ENCODE measurements around the gene TTC12. TPM values are rescaled to one million over a fixed set of nuclear protein-coding genes. Genes with fewer than 3 reads are reported as not detected.

The TTC12 gene
- total RNA-seq, 1 experiment from 2014 or later = 7.6 TPM

GRCh38 chr11:113281052-113281725 lies 33.2 kb upstream of the TTC12 start:
- CTCF ChIA-PET = no interaction called here
- DNase-seq (ENCODE audit: low spot score) (no peak), ATAC-seq (no peak)
- no peak for TF ChIP-seq TCF7 (CRISPR knock-in tag; IDR thresholded peaks at IDR 0.05; ENCODE audit: low read depth)
- TF ChIP-seq KAT7 (CRISPR knock-in tag; IDR thresholded peaks at IDR 0.05; ENCODE audit: borderline replicate concordance) = no peak
- no peak for TF ChIP-seq STAT6 (CRISPR knock-in tag; conservative IDR thresholded peaks at IDR 0.05; ENCODE audit: low read depth)
- TF ChIP-seq NR1H2 (CRISPR knock-in tag; IDR thresholded peaks at IDR 0.05) = no peak
- TF ChIP-seq E2F1 (CRISPR knock-in tag; IDR thresholded peaks at IDR 0.05) = no peak
- no peak for TF ChIP-seq SMAD3 (CRISPR knock-in tag; IDR thresholded peaks at IDR 0.05; ENCODE audit: borderline replicate concordance)
- TF ChIP-seq ATF1 (CRISPR knock-in tag; IDR thresholded peaks at IDR 0.05) = no peak
- no peak for TF ChIP-seq ATF6 (CRISPR knock-in tag; IDR thresholded peaks at IDR 0.05)
- TF ChIP-seq ZNF425 (CRISPR knock-in tag; conservative IDR thresholded peaks at IDR 0.05) = no peak
- TF ChIP-seq HMGXB4 (CRISPR knock-in tag; IDR thresholded peaks at IDR 0.05) = no peak
- no peak for TF ChIP-seq FOXJ3 (CRISPR knock-in tag; IDR thresholded peaks at IDR 0.05; ENCODE audit: borderline replicate concordance)
- no peak for TF ChIP-seq GABPB1 (CRISPR knock-in tag; IDR thresholded peaks at IDR 0.05)
- TF ChIP-seq SMAD4 (CRISPR knock-in tag; IDR thresholded peaks at IDR 0.05) = no peak
- TF ChIP-seq GRHL2 (CRISPR knock-in tag; IDR thresholded peaks at IDR 0.05; ENCODE audit: insufficient replicate concordance, severe bottlenecking) = no peak
- TF ChIP-seq ZNF232 (CRISPR knock-in tag; IDR thresholded peaks at IDR 0.05) = no peak
- no peak for TF ChIP-seq ZNF416 (CRISPR knock-in tag; IDR thresholded peaks at IDR 0.05)
- no peak for TF ChIP-seq ZNF512 (CRISPR knock-in tag; IDR thresholded peaks at IDR 0.05; ENCODE audit: borderline replicate concordance)
- TF ChIP-seq MYBL2 (CRISPR knock-in tag; IDR thresholded peaks at IDR 0.05) = no peak
- H3K27ac Mint-ChIP-seq = no peak overlapping the region
- H3K36me3 Mint-ChIP-seq = no peaks in the 10 kb centered on the region
- POLR2A ChIA-PET = no interaction called here
- no peaks in the 10 kb centered on the region for H3K4me1 Mint-ChIP-seq
- H3K27me3 Mint-ChIP-seq (ENCODE audit: low read depth) = no peaks in the 10 kb centered on the region
- no peaks in the 10 kb centered on the region for H3K9me3 Mint-ChIP-seq
- no peak overlapping the region for H3K4me3 Mint-ChIP-seq
